ENCODE measurements around the gene SRRM1.
"Not testable (repeated sequence)": the region's sequence is repeated elsewhere in the genome, so short reads cannot be mapped to it uniquely, and the experiment has no call there.

Gene SRRM1

DNA sequence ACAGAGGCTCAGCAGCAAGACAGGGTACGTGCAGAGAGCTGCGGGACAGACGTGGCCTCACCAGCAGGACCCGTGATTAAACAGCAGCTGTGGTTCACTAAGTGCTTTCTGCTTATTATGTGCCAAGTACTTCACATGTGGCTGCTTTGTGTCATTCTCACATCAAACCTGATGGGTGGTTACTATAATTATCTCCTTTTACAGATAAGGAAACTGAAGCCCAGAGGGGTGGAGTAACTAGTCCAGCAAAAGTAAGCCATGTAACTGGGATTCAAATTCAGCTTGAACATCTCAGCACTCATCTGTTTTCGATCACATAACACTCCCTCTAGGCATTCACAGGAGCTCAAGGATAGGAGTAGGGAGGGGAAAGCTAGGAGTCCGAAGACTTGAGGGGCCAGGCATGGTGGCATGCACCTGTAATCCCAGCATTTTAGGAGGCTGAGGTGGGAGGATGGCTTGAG is 51.3 kb downstream of the SRRM1 start:
- peak; percentile 43 for DNase-seq

DNA sequence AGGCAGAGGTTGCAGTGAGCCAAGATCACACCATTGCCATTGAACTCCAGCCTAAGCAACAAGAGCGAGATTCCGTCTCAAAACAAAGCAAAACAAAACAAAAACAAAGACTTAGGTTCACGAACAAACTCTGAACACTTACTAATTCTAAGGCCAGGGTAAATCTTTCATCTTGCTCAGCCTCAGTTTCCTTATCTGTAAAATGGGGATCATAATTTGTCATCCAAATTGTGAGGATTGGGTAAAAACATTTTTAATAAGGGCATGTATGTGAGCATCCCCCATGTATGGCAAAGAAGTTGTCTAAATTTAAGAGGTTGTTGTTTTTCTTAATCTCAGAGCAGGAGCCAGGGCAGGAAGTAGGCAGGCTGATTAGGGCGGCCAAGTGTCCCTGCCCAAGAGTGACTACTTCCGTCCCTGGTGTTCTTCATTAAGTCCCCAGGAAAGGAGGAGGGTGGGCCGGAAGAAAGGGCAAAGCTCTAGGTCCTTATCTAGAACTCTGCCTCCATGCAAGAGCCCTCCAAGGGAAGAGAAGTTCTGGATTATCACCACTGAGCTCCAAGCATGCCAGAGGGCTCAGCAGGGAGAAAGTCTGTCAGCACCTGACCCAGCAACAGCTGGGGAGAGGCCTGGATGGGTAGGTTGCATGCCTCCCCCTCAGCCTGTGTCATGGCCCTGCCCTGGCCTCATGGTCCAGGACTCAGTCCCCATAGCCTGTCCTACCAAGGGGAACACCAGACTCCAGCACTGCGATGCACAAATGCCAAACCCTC is 52.3 kb downstream of the SRRM1 start:
- no peak for DNase-seq

DNA sequence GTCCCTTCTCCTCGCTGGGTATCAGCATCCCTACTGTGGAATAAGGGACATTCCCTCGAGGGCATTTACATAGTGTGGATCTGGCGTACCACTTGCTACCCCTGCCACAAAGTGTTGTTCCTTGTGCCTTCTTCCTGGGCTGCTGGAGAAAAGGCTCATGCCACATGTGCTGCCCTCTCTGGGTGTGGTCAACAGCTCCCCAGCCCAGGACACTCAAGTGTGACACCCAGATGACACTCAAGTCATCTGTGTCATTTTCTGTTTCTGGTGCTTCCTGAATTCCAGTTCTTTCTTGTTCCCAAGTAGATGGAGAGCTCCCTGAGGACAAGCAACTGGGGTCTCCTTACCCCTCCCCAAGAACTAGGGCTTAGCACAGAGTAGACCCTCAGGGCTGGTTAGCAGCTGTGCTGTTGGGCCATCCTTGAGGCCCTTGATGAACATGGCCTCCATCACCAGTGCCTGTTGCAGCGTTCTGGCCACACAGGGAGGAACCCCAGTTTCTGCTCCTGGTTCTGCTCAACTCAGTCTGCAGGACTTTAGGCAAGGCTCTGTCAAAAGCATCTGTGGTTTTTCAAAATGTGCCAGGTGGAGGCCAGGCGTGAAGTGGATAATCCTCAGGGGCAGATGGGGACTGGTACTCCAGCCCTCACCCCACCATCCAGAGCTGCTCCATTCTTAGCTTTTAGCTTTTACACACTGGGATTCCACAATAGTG is 53.1 kb downstream of the SRRM1 start:
- no peak for DNase-seq

DNA sequence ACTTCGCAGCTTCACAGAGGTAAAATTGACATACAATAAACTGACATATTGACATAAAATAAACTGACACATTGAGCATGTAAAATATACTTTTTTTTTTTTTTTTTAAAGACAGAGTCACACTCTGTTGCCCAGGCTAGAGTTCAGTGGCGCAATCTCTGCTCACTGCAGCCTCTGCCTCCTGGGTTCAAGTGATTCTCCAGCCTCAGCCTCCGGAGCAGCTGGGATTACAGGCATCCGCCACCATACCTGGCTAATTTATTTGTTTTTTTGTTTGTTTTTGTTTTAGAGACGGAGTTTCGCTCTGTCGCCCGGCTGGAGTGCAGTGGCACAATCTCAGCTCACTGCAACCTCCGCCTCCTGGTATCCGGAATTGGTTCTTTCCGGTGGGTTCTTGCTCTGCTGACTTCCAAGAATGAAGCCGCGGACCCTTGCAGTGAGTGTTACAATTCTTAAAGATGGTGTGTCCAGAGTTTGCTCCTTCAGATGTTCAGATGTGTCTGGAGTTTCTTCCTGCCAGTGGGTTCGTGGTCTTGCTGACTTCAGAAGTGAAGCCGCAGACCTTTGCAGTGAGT is 53.7 kb downstream of the SRRM1 start:
- no peak for DNase-seq

DNA sequence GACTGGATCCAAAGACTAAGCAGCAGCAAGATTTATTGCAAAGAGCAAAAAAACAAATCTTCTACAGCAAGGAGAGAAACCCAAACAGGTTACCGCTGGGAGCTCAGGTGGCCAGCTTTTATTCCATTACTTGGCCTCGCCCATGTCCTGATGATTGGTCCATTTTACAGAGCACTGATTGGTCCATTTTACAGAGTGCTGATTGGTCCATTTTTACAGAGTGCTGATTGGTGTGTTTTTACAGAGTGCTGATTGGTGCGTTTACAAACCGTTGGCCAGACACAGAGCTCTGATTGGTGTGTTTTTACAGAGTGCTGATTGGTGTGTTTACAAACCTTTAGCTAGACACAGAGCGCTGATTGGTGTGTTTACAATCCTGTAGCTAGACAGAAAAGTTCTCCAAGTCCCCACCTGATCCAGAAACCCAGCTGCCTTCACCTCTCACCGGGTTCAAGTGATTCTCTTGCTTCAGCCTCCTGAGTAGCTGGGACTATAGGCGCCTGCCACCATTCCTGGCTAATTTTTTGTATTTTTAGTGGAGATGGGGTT is 54.4 kb downstream of the SRRM1 start:
- DNase-seq: not testable (repeated sequence)

DNA sequence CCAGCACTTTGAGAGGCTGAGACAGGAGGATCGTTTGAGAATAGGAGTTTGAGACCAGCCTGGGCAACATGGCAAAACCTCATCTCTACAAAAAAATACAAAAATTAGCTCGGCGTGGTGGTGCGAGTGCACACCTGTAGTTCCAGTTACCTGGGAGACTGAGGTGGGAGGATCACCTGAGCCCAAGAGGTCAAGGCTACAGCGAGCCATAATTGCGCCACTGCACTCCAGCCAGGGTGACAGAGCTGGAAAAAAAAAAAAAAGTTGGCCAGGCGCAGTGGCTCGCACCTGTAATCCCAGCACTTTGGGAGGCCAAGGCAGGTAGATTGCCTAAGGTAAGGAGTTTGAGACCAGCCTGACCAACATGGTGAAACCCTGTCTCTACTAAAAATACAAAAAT is 55.2 kb downstream of the SRRM1 start:
- DNase-seq: not testable (repeated sequence)

DNA sequence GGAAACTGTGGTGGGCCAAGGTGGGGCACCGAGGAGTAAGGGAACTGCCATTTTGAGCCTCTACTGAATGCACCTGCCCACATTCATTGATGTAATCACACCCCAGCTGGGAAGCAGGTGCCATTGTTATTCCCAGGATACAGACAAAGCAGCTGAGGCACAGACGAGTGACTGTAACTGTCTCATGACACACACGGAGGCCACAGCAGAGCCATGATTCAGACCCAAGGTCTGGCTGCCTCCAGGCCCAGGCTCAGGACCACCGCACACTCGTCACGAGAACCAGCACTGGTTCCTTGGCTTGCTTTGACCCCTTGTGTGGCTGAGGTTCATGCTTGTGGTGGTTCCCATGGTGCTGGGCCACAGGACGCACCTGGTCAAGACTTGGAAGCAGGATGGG is 56.5 kb downstream of the SRRM1 start:
- DNase-seq: no peak

DNA sequence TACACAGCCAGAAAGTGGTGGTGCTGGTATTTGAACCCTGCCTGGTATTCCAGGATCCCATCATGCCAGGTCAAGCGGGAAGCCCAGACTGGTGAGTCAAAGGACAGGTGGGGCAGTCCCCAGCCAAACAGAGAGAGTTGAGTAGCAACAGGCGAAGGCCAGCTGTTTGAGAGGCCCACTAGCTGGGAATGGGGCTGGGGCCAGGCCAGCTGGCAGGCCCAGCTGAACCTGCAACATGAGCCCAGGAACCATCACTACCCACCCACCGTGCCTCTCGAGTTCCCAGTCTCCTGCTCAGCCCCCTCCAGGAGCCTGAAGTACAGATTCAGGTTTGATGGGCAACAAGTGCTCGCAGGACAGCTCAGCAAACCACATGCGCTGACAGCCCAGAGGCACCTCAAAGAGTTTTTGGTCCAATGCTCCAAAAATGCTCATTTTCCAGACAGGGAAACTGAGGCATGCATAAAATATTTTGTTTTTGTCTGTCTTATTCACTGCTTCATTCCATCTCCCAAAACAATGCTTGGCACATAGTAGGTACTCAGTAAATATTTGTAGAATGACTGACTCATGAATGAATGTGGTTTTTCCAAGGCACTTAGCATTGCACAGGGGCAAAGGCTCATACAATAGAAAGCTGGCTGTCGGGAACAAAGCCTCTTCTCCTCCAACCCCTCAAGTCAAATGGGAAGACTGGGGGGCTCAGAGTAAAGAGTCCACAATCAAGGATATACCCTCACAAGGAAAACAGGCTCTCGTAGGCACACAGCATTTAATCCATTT is 59.6 kb downstream of the SRRM1 start:
- DNase-seq: no peak

DNA sequence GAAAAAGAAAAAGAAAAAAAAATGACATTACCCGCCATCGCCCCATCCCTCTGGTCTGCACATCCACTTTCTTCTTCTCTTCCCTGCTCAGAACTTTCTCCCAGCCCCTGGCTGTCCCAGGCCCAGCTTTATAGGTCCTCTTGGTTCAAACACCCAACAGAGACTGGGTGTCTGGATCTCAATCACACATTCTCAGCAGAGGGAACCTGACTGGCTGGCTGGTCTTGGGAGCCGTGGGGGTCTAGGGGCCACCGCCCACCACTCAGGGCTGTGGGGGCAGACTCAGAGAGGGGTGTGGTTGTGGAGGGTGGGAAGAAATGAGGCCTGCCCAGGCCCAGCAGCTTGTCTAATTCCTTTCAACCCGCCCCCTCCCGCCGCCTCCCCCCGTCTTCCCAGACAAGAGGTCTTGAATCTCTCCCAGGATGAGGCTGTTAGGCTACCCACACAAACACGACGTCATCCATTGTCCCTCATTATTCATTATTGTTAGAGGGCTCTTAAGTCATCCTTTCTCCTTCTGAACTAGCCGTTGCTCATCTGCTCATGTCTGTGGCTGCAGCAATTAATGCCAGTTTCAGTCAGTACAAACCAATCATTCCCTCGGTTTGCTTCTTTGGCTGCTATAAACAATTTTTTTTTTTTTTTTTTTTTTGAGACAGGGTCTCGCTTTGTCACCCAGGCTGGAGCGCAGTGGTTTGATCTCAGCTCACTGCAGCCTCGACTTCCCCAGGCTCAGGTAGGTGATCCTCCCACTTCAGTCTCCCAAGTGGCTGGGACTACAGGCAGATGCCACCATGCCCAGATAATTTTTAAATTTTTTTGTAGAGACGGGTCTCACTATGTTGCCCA is 61.5 kb downstream of the SRRM1 start:
- DNase-seq: peak; percentile 64

DNA sequence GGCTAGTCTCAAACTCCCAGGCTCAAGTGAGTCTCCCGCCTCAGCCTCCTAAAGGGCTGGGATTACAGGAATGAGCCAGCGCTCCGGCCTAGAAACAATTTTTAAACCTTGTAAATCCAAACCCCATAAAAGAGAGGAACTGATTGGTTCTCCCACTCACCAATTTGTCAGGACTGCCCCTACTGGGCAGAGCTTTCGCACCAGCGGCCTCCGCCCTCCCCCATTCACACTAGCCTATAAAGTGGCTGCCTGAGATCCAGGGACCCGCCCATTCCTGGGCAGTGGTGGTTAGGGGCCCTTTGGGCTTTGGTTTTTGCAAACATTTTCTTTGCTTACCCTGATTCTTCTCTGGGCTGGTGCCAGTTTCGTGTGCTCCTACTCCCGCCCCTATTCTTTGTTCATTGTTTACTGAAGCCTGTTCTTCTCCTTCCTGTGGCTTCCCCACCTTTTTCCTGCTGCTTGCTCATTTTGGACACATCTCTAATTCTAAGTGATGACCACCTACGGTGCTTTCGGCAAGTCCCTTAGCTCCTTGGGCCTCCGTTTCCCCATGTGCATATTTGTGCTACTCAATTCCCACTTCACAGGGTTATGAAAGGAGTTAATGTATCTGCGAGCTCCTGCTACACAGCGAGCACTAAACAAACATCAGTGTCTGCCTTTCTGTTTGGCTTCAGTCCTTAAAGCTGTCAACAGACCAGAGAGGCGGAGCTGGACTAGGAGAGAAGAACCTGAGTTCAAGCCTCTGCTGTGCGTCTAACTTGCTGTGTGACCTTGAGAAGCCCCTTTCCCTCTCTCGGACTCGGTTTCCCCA is 62.4 kb downstream of the SRRM1 start:
- peak; percentile 95 for DNase-seq

DNA sequence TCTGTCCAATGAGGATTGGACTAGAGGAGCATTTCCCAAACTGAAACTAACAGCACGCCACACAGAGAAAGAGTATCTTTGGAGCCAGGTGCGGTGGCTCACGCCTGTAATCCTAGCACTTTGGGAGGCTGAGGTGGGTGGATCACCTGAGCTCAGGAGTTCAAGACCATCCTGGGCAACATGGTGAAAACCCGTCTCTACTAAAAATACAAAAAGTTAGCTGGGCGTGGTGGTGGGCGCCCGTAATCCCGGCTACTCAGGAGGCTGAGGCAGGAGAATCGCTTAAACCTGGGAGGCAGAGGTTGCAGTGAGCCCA is 62.9 kb downstream of the SRRM1 start:
- not testable (repeated sequence) for DNase-seq

DNA sequence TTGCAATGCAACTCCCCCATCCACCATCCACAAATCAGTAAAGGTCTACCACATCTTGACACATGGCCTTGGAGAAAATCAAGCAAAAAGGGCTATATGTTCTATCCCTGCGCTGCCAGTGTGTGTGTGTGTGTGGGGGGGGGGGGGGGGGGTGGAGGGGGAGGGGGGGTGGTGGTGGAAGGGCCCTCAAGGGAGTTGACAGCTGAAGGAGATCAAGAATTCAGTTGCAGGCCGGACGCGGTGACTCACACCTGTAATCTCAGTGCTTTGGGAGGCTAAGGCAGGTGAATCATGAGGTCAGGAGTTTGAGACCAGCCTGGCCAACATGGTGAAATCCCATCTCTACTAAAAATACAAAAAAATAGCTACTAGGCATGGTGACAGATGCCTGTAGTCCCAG is 64.6 kb downstream of the SRRM1 start:
- DNase-seq: peak; percentile 35

DNA sequence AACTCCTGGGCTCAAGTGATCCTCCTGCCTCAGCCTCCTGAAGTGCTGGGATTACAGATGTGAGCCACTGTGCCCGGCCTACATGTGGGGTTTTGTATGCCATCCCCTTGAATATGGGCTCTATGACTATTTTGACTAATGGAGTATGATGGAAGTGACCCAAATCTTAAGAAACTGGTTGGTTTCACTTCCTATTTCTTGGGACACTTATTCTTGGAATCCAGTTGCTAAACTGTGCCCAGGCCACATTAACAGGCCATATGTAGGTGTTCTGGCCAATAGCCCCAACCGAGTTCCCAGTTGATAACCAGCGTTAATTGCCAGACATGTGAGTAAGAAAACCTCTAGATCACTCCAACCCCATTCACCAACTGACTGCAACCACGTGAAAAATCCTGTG is 65.8 kb downstream of the SRRM1 start:
- DNase-seq: peak; percentile 100

DNA sequence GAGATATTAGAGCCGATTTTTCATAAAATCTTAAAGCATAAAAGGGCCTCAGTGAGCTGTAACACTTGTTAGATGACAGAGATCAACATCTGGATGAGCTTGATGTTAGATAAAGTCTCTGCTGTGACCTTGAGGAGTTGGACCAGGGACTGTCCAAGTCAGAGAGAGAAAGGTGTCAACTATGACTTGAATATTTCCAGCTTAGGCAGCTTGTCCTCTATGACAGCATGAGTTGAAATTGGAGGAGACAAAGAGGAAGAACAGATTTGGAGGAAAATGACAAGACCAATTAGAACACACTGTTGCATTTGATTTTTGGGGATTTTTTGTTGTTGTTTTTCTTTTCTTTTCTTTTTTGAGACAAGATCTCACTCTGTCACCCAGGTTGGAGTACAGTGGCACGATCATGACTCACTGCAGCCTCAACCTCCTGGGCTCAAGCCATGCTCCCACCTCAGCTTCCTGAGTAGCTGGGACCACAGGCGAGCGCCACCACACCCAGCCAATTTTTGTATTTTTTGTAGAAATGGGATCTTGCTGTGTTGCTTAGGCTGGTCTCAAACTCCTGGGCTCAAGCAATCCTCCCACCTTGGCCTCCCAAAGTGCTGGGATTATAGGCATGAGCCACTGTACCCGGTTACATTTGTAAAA is 66.8 kb downstream of the SRRM1 start:
- DNase-seq: peak; percentile 58

DNA sequence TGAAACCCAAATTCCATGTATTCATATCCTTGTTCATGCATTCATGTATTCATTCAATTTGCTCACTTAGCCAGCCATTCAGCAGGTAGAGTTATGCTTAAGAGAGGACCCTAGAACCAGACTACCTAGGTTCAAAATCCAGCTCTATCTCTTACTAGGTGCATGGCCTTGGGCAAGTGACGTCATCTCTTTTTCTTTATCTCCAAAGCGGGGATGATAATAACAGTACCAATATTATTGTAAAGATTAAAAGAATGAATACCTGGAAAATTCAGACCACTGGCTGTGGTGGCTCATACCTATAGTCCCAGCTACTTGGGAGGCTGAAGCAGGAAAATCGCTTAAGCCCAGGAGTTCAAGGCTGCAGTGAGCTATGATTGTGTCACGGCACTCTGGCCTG is 68.2 kb downstream of the SRRM1 start:
- no peak for DNase-seq

DNA sequence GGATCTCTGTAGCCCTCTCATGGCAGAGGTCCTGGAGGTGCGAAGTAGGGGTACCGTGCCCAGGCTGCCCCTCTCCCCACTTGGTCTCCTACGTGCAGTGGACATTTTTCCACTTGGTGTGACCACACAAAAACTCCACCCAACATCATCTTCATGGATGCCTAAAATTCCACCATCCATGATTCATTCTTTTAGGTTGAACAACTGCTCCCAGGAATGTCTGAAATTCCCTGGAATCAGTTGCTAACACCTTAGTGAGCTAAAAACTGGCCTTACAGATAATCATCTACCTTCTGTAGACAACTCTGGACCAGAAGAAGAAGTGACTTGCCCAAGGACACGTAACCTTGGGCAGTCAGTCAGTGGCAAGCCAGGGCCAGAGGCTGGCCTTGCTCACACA is 70.1 kb downstream of the SRRM1 start:
- no peak for DNase-seq

DNA sequence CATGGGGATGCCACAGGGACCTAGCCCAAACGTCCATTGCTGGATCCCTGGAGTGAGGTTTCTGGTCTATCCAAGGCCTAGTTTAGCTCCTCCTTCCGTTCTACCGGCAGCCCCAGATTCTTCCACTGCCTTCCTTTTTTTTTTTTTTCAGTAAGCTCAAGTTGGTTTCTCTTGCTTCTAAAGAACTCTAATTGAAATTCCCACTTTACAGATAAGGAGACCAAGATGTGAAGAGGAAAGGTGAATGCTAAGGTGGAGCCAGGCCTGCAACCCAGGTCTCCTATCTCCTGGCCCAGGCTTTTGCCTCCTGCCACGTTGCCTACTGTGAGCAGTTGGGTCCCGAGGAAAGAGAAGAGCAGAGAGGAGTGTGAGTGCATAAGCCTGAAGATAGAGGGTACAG is 70.6 kb downstream of the SRRM1 start:
- no peak for DNase-seq

DNA sequence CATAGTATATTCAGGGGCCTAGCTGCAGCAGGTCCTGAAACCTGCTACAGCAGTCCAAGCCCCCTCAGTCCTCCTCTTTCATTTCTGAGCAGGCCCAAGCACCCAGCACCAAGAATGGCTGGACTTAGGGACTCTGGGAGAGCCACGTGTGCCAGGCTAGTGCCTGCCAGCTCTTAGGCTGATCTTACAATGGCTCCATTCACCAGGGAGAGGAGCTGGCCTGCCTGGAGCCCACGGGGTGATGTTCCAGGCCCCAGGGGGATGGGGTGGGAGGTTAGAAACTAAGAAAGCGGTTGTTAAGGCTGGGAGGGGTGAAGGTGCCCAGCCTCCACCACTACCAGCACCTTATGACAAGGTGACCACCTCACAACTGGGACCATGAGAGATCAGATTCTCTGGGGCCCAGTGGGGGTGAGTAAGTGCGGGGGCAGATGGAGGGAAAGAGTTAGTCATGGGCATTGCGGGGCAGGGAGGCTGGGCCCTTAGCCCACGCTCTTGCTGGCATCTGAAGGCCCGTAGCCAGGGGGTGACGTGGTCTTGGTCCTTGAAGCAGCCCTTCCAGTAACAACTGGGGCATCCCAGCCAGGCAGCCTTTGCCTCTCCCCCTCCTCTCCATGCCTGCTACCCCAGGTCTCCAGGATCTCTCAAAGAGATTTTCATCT is 71.9 kb downstream of the SRRM1 start:
- DNase-seq: no peak

DNA sequence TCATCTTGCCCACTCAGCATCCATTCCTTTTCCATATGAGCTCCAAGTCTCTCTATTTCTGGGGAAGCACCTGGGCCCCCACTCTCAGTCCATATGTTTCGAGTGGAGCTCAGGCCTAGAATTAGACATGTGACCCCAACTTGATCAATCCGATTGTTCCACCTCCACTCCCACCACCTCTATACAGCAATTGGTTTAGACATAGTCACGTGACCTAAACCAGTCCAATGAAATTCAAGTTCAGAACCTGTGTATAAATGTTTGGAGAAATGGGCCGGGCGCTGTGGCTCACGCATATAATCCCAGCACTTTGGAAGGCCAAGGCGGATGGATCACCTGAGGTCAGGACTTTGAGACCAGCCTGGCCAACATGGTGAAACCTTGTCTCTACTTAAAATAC is 72.6 kb downstream of the SRRM1 start:
- no peak for DNase-seq
